Gastrocnemius medialis (tissue), 4 donors: ENCODE data around the gene LDLRAP1.

ENCODE experiments used
- CTCF ChIP-seq, 5 experiments: fragments of 450-650 bp in 3 of 5; fragments of 200-600 bp in 2 of 5; sonication (generic) in 2 of 5; IDR thresholded peaks in 4 of 5; conservative IDR thresholded peaks in 1 of 5; 1 replicate in 4 of 5; 2 replicates in 1 of 5; pipeline ENCODE4 v1.5.1; 2016 to 2019; ENCODE audit warnings: antibody characterized with exemption in 5 of 5, mild to moderate bottlenecking in 3 of 5, moderate library complexity in 3 of 5
- POLR2A ChIP-seq, 2 donors: fragments of 450-650 bp; IDR thresholded peaks; one replicate each; pipeline ENCODE4 v1.6.1; 2017; ENCODE audit warnings: antibody characterized with exemption in 2 of 2, mild to moderate bottlenecking in 2 of 2, moderate library complexity in 2 of 2

- TF ChIP-seq CTCF (IDR thresholded peaks at IDR 0.05 in 4 of 5, conservative IDR thresholded peaks at IDR 0.05 in 1 of 5) (no peak), POLR2A (IDR thresholded peaks at IDR 0.05) (no peak)
These were observed 2.4 kb downstream of the LDLRAP1 start for GRCh38 chr1:25545767-25546166.
